ENCODE results near the gene MVD.

- TF ChIP-seq CTCF (optimal IDR thresholded peaks at IDR 0.05 in 1 of 3, IDR thresholded peaks at IDR 0.05 in 1 of 3, conservative IDR thresholded peaks at IDR 0.05 in 1 of 3; ENCODE audit: extremely low read depth in 1 of 3, insufficient read depth in 2 of 3, low read length in 3 of 3) (no peak), EZH2 (IDR thresholded peaks at IDR 0.05; ENCODE audit: low read length) (no peak)
Measured at GRCh38 chr16:88695218-88695617, 32.3 kb upstream of the MVD start.
